Neural cell (in vitro differentiated cells): ENCODE measurements around the gene ABO. TPM values are rescaled to one million over a fixed set of nuclear protein-coding genes. Genes with fewer than 3 reads are reported as not detected.
"Not testable (repeated sequence)": the region's sequence is repeated elsewhere in the genome, so short reads cannot be mapped to it uniquely, and the experiment has no call there.

Source experiments
- H2AFZ ChIP-seq: fragments of 200-600, 300-800 bp; sonication (generic), shearing (Covaris generic); 2 replicates; pipeline ENCODE4 v1.6.0; 2014; ENCODE audit warnings: low read depth, mild to moderate bottlenecking, antibody characterized with exemption, low read length, moderate library complexity
- H3F3A ChIP-seq: fragments of 200-600 bp; shearing (Covaris generic); 2 replicates; pipeline ENCODE4 v1.6.1; 2016; ENCODE audit warnings: mild to moderate bottlenecking, moderate library complexity, mixed read lengths, antibody characterized with exemption, low read length; ENCODE audit not compliant: insufficient read depth, poor library complexity, severe bottlenecking
- H3K27ac ChIP-seq: fragments of 200-600, 300-800 bp; sonication (generic), shearing (Covaris generic); 2 replicates; pipeline ENCODE4 v1.5.1; 2014; ENCODE audit warnings: mild to moderate bottlenecking, low read length, moderate library complexity
- H3K27me3 ChIP-seq: fragments of 300-800, 200-600 bp; sonication (generic), shearing (Covaris generic); 2 replicates; pipeline ENCODE4 v1.6.0; 2014; ENCODE audit warnings: mild to moderate bottlenecking, low read depth, low read length, moderate library complexity; ENCODE audit not compliant: insufficient read depth
- H3K36me3 ChIP-seq: fragments of 300-800, 200-600 bp; sonication (generic), shearing (Covaris generic); 2 replicates; pipeline ENCODE4 v1.5.1; 2014; ENCODE audit warnings: mild to moderate bottlenecking, antibody characterized with exemption, low read length, moderate library complexity; ENCODE audit not compliant: insufficient read depth
- H3K4me2 ChIP-seq: fragments of 300-800, 200-600 bp; sonication (generic), shearing (Covaris generic); 2 replicates; pipeline ENCODE4 v1.6.0; 2014; ENCODE audit warnings: mild to moderate bottlenecking, low read length
- H3K4me3 ChIP-seq: fragments of 300-800, 200-600 bp; sonication (generic), shearing (Covaris generic); 2 replicates; pipeline ENCODE4 v1.5.1; 2014; ENCODE audit warnings: mild to moderate bottlenecking, low read length, moderate library complexity
- H3K79me2 ChIP-seq: fragments of 200-600 bp; shearing (Covaris generic); replicated peaks from 2 replicates; pipeline ENCODE4 v1.6.0; 2014; ENCODE audit warnings: mild to moderate bottlenecking, low read length, moderate library complexity; ENCODE audit not compliant: insufficient read depth
- H3K9ac ChIP-seq: fragments of 300-800, 200-600 bp; sonication (generic), shearing (Covaris generic); 2 replicates; pipeline ENCODE4 v1.6.1; 2016; ENCODE audit warnings: mild to moderate bottlenecking, low read length, mixed read lengths
- H3K9me2 ChIP-seq: fragments of 200-600 bp; shearing (Covaris generic); 2 replicates; pipeline ENCODE4 v1.6.1; 2016; ENCODE audit warnings: mild to moderate bottlenecking, low read length, mixed read lengths; ENCODE audit not compliant: insufficient read depth
- H3K9me3 ChIP-seq: fragments of 200-600, 300-800 bp; sonication (generic), shearing (Covaris generic); 2 replicates; pipeline ENCODE4 v1.6.1; 2016; ENCODE audit warnings: mild to moderate bottlenecking, mixed run types, low read length, moderate library complexity, mixed read lengths
- H4K20me1 ChIP-seq: fragments of 200-600 bp; shearing (Covaris generic); 2 replicates; pipeline ENCODE4 v1.6.1; 2016; ENCODE audit warnings: mild to moderate bottlenecking, mixed run types; ENCODE audit not compliant: insufficient read depth
- EP300 ChIP-seq: fragments of 450-650 bp; conservative IDR thresholded peaks from 2 replicates; pipeline ENCODE4 v1.6.1; 2014; ENCODE audit warnings: antibody characterized with exemption, mild to moderate bottlenecking, moderate library complexity; ENCODE audit not compliant: poor library complexity, severe bottlenecking
- EZH2 ChIP-seq: fragments of 200-600, 300-800 bp; shearing (Covaris generic), sonication (generic); IDR thresholded peaks from 2 replicates; pipeline ENCODE4 v1.6.1; 2014; ENCODE audit warnings: antibody characterized with exemption, low read length, borderline replicate concordance, mild to moderate bottlenecking; ENCODE audit not compliant: insufficient read depth, poor library complexity, severe bottlenecking
- MXI1 ChIP-seq: fragments of 450-650 bp; conservative IDR thresholded peaks from 2 replicates; pipeline ENCODE4 v1.6.1; 2014; ENCODE audit warnings: antibody characterized with exemption, mild to moderate bottlenecking; ENCODE audit not compliant: poor library complexity, severe bottlenecking
- RAD21 ChIP-seq: fragments of 450-650 bp; conservative IDR thresholded peaks from 2 replicates; pipeline ENCODE4 v1.6.1; 2014; ENCODE audit warnings: antibody characterized with exemption, mild to moderate bottlenecking, moderate library complexity
- SMC3 ChIP-seq: fragments of 450-650 bp; conservative IDR thresholded peaks from 2 replicates; pipeline ENCODE4 v1.6.1; 2014; ENCODE audit warnings: antibody characterized with exemption, mild to moderate bottlenecking, moderate library complexity; ENCODE audit not compliant: poor library complexity
- polyA plus RNA-seq: library from polyadenylated mRNA; depleted of rRNA; stranded (reverse); fragments of >200 nt; gene quantifications from 2 replicates; pipeline ENCODE4 v1.2.3, GENCODE V29; 2014
- TF ChIP-seq, protein P1 (sequence below): IDR thresholded peaks from 2 replicates; pipeline ENCODE4 v1.6.1; 2012; ENCODE audit warnings: borderline replicate concordance
- TF ChIP-seq, protein P2 (sequence below): fragments of 450-650 bp; IDR thresholded peaks from 2 replicates; pipeline ENCODE4 v1.5.1; 2014; ENCODE audit warnings: antibody characterized with exemption, mild to moderate bottlenecking, moderate library complexity; ENCODE audit not compliant: poor library complexity, severe bottlenecking

The ABO gene
- polyA plus RNA-seq, 1 donor from 2014 or later, result not detected

GRCh38 chr9:133237035-133237731 is 37.8 kb downstream of the ABO start:
- Histone ChIP-seq H3K27me3 (no peaks in the 10 kb centered on the region), H3K36me3 (no peaks in the 10 kb centered on the region), H3K9me3 (no peaks in the 10 kb centered on the region), H2AFZ (no peak overlapping the region), H3K27ac (no peak overlapping the region), H3F3A (no peaks in the 10 kb centered on the region), H3K79me2 (no peaks in the 10 kb centered on the region), H3K4me2 (no peak overlapping the region), H3K9me2 (no peaks in the 10 kb centered on the region), H3K9ac (no peak overlapping the region), H4K20me1 (no peaks in the 10 kb centered on the region), H3K4me3 (no peak overlapping the region)
- no peak for TF ChIP-seq EP300
- TF ChIP-seq, protein P1, sequence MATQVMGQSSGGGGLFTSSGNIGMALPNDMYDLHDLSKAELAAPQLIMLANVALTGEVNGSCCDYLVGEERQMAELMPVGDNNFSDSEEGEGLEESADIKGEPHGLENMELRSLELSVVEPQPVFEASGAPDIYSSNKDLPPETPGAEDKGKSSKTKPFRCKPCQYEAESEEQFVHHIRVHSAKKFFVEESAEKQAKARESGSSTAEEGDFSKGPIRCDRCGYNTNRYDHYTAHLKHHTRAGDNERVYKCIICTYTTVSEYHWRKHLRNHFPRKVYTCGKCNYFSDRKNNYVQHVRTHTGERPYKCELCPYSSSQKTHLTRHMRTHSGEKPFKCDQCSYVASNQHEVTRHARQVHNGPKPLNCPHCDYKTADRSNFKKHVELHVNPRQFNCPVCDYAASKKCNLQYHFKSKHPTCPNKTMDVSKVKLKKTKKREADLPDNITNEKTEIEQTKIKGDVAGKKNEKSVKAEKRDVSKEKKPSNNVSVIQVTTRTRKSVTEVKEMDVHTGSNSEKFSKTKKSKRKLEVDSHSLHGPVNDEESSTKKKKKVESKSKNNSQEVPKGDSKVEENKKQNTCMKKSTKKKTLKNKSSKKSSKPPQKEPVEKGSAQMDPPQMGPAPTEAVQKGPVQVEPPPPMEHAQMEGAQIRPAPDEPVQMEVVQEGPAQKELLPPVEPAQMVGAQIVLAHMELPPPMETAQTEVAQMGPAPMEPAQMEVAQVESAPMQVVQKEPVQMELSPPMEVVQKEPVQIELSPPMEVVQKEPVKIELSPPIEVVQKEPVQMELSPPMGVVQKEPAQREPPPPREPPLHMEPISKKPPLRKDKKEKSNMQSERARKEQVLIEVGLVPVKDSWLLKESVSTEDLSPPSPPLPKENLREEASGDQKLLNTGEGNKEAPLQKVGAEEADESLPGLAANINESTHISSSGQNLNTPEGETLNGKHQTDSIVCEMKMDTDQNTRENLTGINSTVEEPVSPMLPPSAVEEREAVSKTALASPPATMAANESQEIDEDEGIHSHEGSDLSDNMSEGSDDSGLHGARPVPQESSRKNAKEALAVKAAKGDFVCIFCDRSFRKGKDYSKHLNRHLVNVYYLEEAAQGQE, result no peak
- no peak for TF ChIP-seq SMC3
- TF ChIP-seq, protein P2, sequence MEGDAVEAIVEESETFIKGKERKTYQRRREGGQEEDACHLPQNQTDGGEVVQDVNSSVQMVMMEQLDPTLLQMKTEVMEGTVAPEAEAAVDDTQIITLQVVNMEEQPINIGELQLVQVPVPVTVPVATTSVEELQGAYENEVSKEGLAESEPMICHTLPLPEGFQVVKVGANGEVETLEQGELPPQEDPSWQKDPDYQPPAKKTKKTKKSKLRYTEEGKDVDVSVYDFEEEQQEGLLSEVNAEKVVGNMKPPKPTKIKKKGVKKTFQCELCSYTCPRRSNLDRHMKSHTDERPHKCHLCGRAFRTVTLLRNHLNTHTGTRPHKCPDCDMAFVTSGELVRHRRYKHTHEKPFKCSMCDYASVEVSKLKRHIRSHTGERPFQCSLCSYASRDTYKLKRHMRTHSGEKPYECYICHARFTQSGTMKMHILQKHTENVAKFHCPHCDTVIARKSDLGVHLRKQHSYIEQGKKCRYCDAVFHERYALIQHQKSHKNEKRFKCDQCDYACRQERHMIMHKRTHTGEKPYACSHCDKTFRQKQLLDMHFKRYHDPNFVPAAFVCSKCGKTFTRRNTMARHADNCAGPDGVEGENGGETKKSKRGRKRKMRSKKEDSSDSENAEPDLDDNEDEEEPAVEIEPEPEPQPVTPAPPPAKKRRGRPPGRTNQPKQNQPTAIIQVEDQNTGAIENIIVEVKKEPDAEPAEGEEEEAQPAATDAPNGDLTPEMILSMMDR, result no peak
- TF ChIP-seq EZH2, result no peak
- no peak for TF ChIP-seq MXI1
- TF ChIP-seq RAD21, result no peak

GRCh38 chr9:133236291-133237034 is 38.5 kb downstream of the ABO start:
- not testable (repeated sequence) for H2AFZ ChIP-seq, H3K9me3 ChIP-seq, H3K27ac ChIP-seq, H3K79me2 ChIP-seq, H3F3A ChIP-seq, H3K4me2 ChIP-seq, H3K27me3 ChIP-seq, H4K20me1 ChIP-seq, H3K9ac ChIP-seq, H3K4me3 ChIP-seq, H3K36me3 ChIP-seq, H3K9me2 ChIP-seq
